GM12891 (cell line): ENCODE results near the gene KCNT1.

ENCODE experiments used
- POLR2A ChIP-seq: IDR thresholded peaks from 2 replicates; pipeline ENCODE4 v1.6.1; 2011; ENCODE audit warnings: low read depth, low read length, control low read depth
- POLR2AphosphoS5 ChIP-seq: IDR thresholded peaks from 2 replicates; pipeline ENCODE4 v1.6.1; 2011; ENCODE audit warnings: low read depth, low read length, control low read depth
- SPI1 ChIP-seq: IDR thresholded peaks from 2 replicates; pipeline ENCODE4 v1.6.1; 2011; ENCODE audit warnings: low read depth, low read length, control low read depth
- TAF1 ChIP-seq: IDR thresholded peaks from 2 replicates; pipeline ENCODE4 v1.6.1; 2011; ENCODE audit warnings: low read depth, low read length, control low read depth

DNA sequence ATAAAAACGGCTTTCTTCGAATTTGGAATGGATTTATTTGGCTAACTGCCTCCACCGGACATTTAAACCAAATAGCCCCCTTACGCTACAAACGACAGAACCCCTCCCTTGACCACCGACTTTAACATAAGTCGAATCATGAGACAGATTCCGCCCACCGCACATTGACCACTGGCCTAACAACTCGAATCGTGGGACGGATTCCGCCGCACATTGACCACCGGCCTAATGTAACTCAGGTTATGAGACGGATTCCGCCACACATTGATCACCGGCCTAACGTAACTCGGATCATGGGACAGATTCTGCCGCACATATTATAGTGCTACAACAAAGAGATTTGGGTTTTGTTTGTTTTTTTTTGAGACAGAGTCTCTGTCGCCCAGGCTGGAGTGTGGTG lies 41.6 kb upstream of the KCNT1 start:
- TF ChIP-seq POLR2A, result no peak
- TF ChIP-seq POLR2AphosphoS5, result no peak
- no peak for TF ChIP-seq TAF1
- no peak for TF ChIP-seq SPI1
